CD4-positive, alpha-beta memory T cell (primary cell): ENCODE data around the gene PXDC1. TPM values are rescaled to one million over a fixed set of nuclear protein-coding genes. Genes with fewer than 3 reads are reported as not detected.

Experiments
- CTCF ChIA-PET: fragments of 350-600 bp; sonication (Branson Sonifier 250); formaldehyde crosslinking; loops from one replicate; lab custom pipeline; 2021; ENCODE audit warnings: inconsistent platforms; ENCODE audit not compliant: partially characterized antibody; lab: Charles Lee
- POLR2A ChIA-PET: fragments of 350-600 bp; sonication (Branson Sonifier 250); formaldehyde crosslinking; loops from one replicate; lab custom pipeline; 2021; ENCODE audit not compliant: partially characterized antibody; lab: Charles Lee
- DNase-seq, 5 donors: peaks; one replicate each; pipeline versions ENCODE4 v3.0.0 to v3.0.0-alpha.2; 2020 to 2022; ENCODE audit warnings: mixed read lengths in 1 of 5
- H3K27ac ChIP-seq: one replicate; pipeline ENCODE4 v1.7.0; 2013; ENCODE audit warnings: low read depth, low read length
- H3K27me3 ChIP-seq: 2 replicates; pipeline ENCODE4 v1.7.0; 2013; ENCODE audit warnings: mild to moderate bottlenecking, low read length, moderate library complexity; ENCODE audit not compliant: insufficient read depth
- H3K36me3 ChIP-seq: 2 replicates; pipeline ENCODE4 v1.7.0; 2013; ENCODE audit warnings: mild to moderate bottlenecking, low read length, moderate library complexity; ENCODE audit not compliant: insufficient read depth
- H3K4me1 ChIP-seq: 2 replicates; pipeline ENCODE4 v1.7.0; 2013; ENCODE audit warnings: mild to moderate bottlenecking, low read length, moderate library complexity; ENCODE audit not compliant: insufficient read depth
- H3K4me3 ChIP-seq, 2 donors: one replicate each; pipeline ENCODE4 v1.7.0; 2013; ENCODE audit warnings: low read length in 2 of 2, mild to moderate bottlenecking in 1 of 2
- H3K9me3 ChIP-seq, 2 donors: one replicate each; pipeline ENCODE4 v1.7.0; 2013; ENCODE audit warnings: low read length in 2 of 2, control low read depth in 1 of 2; ENCODE audit not compliant: control insufficient read depth in 1 of 2
- H3K27ac Mint-ChIP-seq, 7 donors: one replicate each; pipeline ENCODE4 v1.8.0; 2020 to 2021; ENCODE audit warnings: mixed read lengths in 7 of 7, mild to moderate bottlenecking in 6 of 7, inconsistent platforms in 3 of 7, moderate library complexity in 3 of 7
- H3K27me3 Mint-ChIP-seq, 2 donors: one replicate each; pipeline ENCODE4 v1.8.0; 2020 to 2021; ENCODE audit warnings: mixed read lengths in 2 of 2
- H3K36me3 Mint-ChIP-seq, 2 donors: one replicate each; pipeline ENCODE4 v1.8.0; 2020 to 2021; ENCODE audit warnings: mixed read lengths in 2 of 2, inconsistent platforms in 1 of 2, mild to moderate bottlenecking in 1 of 2
- H3K4me1 Mint-ChIP-seq, 4 donors: one replicate each; pipeline ENCODE4 v1.8.0; 2020 to 2021; ENCODE audit warnings: mixed read lengths in 4 of 4, mild to moderate bottlenecking in 1 of 4
- H3K4me3 Mint-ChIP-seq, 8 donors: one replicate each; pipeline ENCODE4 v1.8.0; 2020 to 2021; ENCODE audit warnings: mixed read lengths in 8 of 8, mild to moderate bottlenecking in 7 of 8, moderate library complexity in 6 of 8, inconsistent platforms in 3 of 8
- H3K9me3 Mint-ChIP-seq, 8 donors: one replicate each; pipeline ENCODE4 v1.8.0; 2020 to 2021; ENCODE audit warnings: mixed read lengths in 8 of 8, mild to moderate bottlenecking in 5 of 8, inconsistent platforms in 3 of 8, moderate library complexity in 1 of 8
- intact Hi-C: fragments of 100-400 bp; cut with micrococcal nuclease; formaldehyde crosslinking; loops from one replicate; pipeline ENCODE4 v1.15.1; 2023
- polyA plus RNA-seq, 2 donors: library from polyadenylated mRNA; unstranded; fragments of 300-500 nt; fragmentation: Illumina TruSeq; gene quantifications; one replicate each; pipeline ENCODE4 v1.2.3, GENCODE V29; 2021
- total RNA-seq, 2 experiments: library from RNA; stranded (reverse); gene quantifications; one replicate each; pipeline ENCODE4 v1.2.3, GENCODE V29; 2021

PXDC1 gene
- total and polyA plus RNA-seq, 4 experiments from 2014 or later = 0.50 to 0.52 TPM; not detected in 2

- Mint-ChIP-seq H3K27ac (no peak overlapping the region), H3K4me1 (peaks cover 2 to 7% (median 3%) of the 10 kb centered on the region in 4 donors), H3K4me3 (no peak overlapping the region), H3K27me3 (peaks cover 3 to 5% of the 10 kb centered on the region in 2 donors), H3K9me3 (peaks cover 0 to 4% (median 0%) of the 10 kb centered on the region in 8 donors), H3K36me3 (no peaks in the 10 kb centered on the region)
- POLR2A ChIA-PET = no interaction called here
- CTCF ChIA-PET = no interaction called here
- Histone ChIP-seq H3K4me3 (no peak overlapping the region), H3K36me3 (no peaks in the 10 kb centered on the region), H3K9me3 (no peaks in the 10 kb centered on the region), H3K4me1 (peaks cover 6% of the 10 kb centered on the region), H3K27ac (no peak overlapping the region), H3K27me3 (no peaks in the 10 kb centered on the region)
- no peak for DNase-seq
- intact Hi-C loops = no loop called here
Measured at GRCh38 chr6:3737149-3737830, 14.2 kb downstream of the PXDC1 start.

DNA sequence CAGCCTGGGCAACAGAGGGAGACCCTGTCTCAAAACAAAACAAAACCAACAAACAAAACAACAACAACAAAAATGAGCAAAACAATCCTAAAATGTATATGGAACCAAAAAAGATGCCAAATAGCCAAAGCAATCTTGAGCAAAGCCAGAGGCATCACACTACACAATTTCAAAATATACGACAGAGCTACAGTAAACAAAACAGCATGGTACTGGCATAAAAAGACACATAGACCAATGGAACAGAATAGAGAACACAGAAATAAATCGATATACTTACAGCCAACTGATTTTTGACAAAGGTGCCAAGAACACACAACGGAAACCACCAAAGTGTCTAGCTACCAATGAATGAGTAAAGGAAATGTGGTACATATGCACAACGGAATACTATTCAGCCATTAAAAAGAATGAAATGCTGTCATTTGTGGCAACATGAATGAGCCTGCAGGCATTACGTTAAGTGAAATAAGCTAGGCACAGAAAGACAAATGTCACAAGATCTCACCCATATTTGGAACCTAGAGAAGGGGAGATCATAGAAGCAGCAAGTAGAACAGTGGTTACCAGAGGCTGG lies 16.4 kb downstream of the PXDC1 start:
- POLR2A ChIA-PET = no interaction called here
- Mint-ChIP-seq H3K27ac (no peak overlapping the region), H3K4me1 (peaks cover 0 to 4% (median 2%) of the 10 kb centered on the region in 4 donors), H3K9me3 (peaks cover 0 to 4% (median 0%) of the 10 kb centered on the region in 8 donors), H3K36me3 (no peaks in the 10 kb centered on the region), H3K4me3 (no peak overlapping the region), H3K27me3 (peaks cover 3 to 7% of the 10 kb centered on the region in 2 donors)
- H3K36me3 ChIP-seq = no peaks in the 10 kb centered on the region
- CTCF ChIA-PET = interaction anchor here (0.6 to 10.4 kb wide), 7 partner anchors 9 to 609 kb away, joined by 3 to 242 read pairs (median 5); no protein-coding TSS in a partner anchor
- intact Hi-C loops = no loop called here
- H3K27me3 ChIP-seq = no peaks in the 10 kb centered on the region
- DNase-seq = no peak
- H3K4me3 ChIP-seq = no peak overlapping the region
- no peak overlapping the region for H3K27ac ChIP-seq
- H3K9me3 ChIP-seq = no peaks in the 10 kb centered on the region
- H3K4me1 ChIP-seq = peaks cover 3% of the 10 kb centered on the region

DNA sequence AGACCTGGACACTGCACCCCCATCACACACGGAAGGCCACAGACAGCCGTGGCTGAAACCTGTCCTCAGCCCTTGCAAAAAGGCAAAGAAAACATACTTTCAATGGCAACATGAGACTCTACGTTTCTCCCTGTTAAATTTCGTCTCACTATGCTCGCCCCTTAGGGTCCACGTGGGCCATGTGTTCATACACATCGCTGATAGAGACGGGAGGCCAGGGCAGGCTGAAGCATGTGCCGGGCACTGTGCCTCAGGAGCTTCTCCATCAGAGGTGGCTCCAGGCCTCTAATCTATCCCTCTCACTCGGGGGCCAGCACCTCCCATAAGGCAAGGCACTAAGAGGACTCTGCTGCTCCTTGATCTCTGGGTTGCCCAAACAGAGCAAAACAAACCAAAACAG lies 17.5 kb downstream of the PXDC1 start:
- H3K36me3 ChIP-seq = no peaks in the 10 kb centered on the region
- no peak overlapping the region for H3K27ac ChIP-seq
- Mint-ChIP-seq H3K27ac (no peak overlapping the region), H3K36me3 (no peaks in the 10 kb centered on the region), H3K27me3 (peaks cover 3 to 7% of the 10 kb centered on the region in 2 donors), H3K4me3 (no peak overlapping the region), H3K9me3 (peaks cover 0 to 4% (median 0%) of the 10 kb centered on the region in 8 donors), H3K4me1 (peaks cover 0 to 4% (median 2%) of the 10 kb centered on the region in 4 donors)
- H3K27me3 ChIP-seq = no peaks in the 10 kb centered on the region
- H3K4me1 ChIP-seq = peaks cover 3% of the 10 kb centered on the region
- intact Hi-C loops = loop anchor here (5.0 kb wide), 2 partner anchors 277 to 667 kb away; partner anchors contain the start of genes RIPK1 and SLC22A23
- no peak for DNase-seq
- ChIA-PET POLR2A (no interaction called here), CTCF (interaction anchor here (1.2 to 10.4 kb wide), 5 partner anchors 199 to 609 kb away, joined by 3 to 242 read pairs (median 7); no protein-coding TSS in a partner anchor)
- H3K9me3 ChIP-seq = no peaks in the 10 kb centered on the region
- no peak overlapping the region for H3K4me3 ChIP-seq

DNA sequence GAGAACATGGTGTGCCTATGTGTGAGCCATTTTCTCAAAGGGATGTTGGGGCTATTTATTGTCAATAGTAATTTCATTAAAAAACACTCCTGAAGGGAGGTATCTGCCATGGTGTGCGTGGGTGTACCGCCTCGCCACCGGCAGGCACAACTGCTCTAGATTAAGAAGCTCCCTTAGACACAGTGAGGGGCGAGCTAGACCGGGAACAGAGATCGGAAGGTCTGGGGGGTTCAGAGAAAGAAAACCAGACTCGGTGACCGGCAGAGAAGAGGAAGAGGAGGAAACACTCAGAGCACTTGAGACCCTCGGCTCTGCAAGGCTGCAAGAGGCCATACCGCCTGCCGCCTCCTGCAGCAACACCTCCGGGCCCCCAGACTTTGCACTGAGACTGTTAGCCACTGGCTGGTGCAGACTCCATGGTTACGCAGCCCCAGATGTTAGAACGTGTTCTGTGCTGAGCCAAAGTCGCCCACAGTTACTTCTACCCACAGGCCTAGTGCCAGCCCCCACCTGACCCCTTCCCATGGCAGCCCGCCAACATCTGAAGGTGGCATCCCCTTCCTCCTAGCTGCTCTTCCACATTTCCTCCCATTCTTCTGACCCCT lies 18.1 kb downstream of the PXDC1 start:
- Mint-ChIP-seq H3K4me1 (peaks cover 0 to 4% (median 2%) of the 10 kb centered on the region in 4 donors), H3K27me3 (peaks cover 3 to 7% of the 10 kb centered on the region in 2 donors), H3K36me3 (no peaks in the 10 kb centered on the region), H3K9me3 (peaks cover 0 to 4% (median 0%) of the 10 kb centered on the region in 8 donors), H3K4me3 (no peak overlapping the region), H3K27ac (no peak overlapping the region)
- H3K27ac ChIP-seq = no peak overlapping the region
- no peak for DNase-seq
- intact Hi-C loops = loop anchor here (5.0 kb wide), 2 partner anchors 276 to 666 kb away; partner anchors contain the start of genes RIPK1 and SLC22A23
- H3K27me3 ChIP-seq = no peaks in the 10 kb centered on the region
- H3K4me3 ChIP-seq = no peak overlapping the region
- no peaks in the 10 kb centered on the region for H3K36me3 ChIP-seq
- H3K9me3 ChIP-seq = no peaks in the 10 kb centered on the region
- peaks cover 3% of the 10 kb centered on the region for H3K4me1 ChIP-seq
- ChIA-PET POLR2A (interaction anchor here (1.5 kb wide), 1 partner anchor 454 kb away, joined by 5 read pairs; no protein-coding TSS in a partner anchor), CTCF (interaction anchor here (0.7 to 10.4 kb wide), 16 partner anchors 8 to 609 kb away, joined by 3 to 242 read pairs (median 5); partner anchors contain the start of gene TUBB2A)

- POLR2A ChIA-PET = interaction anchor here (1.5 kb wide), 1 partner anchor 453 kb away, joined by 5 read pairs; no protein-coding TSS in a partner anchor
- Mint-ChIP-seq H3K27me3 (peaks cover 3 to 5% of the 10 kb centered on the region in 2 donors), H3K36me3 (no peaks in the 10 kb centered on the region), H3K9me3 (peaks cover 0 to 4% (median 0%) of the 10 kb centered on the region in 8 donors), H3K4me3 (peak overlapping the region in 1 of 8 donors; percentile 22), H3K4me1 (peaks cover 0 to 4% (median 2%) of the 10 kb centered on the region in 4 donors), H3K27ac (peak overlapping the region in 1 of 7 donors; percentile 55)
- Histone ChIP-seq H3K4me1 (peaks cover 3% of the 10 kb centered on the region), H3K27ac (no peak overlapping the region), H3K4me3 (no peak overlapping the region), H3K27me3 (no peaks in the 10 kb centered on the region), H3K9me3 (no peaks in the 10 kb centered on the region), H3K36me3 (no peaks in the 10 kb centered on the region)
- DNase-seq = peak; percentile 50 to 63 (median 58)
- CTCF ChIA-PET = interaction anchor here (0.9 to 10.4 kb wide), 31 partner anchors 9 to 669 kb away, joined by 3 to 242 read pairs (median 4); partner anchors contain the start of gene TUBB2A
- intact Hi-C loops = loop anchor here (1.0 to 5.0 kb wide), 5 partner anchors 275 to 665 kb away; partner anchors contain the start of genes RIPK1 and SLC22A23
Measured at GRCh38 chr6:3732345-3733141, 19.0 kb downstream of the PXDC1 start.

DNA sequence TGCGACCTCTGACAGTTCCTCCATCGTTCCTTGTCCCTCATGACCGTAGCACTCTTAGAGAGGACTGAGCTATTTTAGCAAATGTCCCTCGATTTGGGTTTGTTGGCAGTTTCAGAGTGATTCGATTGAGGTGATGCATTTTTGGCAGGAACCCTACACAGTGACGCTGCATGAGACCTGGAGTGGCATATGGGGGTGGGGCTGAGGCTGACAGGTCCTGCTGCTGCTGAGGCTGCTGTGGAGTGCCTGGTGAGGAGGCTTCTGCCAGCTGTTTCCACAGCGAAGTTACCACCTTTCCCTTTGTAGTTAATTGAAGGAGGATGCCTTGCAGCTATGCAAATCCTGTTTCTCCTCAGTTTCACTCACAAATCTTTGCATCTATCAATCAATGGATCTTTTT lies 19.8 kb downstream of the PXDC1 start:
- Histone ChIP-seq H3K27ac (no peak overlapping the region), H3K9me3 (no peaks in the 10 kb centered on the region), H3K4me1 (peaks cover 3% of the 10 kb centered on the region), H3K4me3 (no peak overlapping the region), H3K36me3 (no peaks in the 10 kb centered on the region), H3K27me3 (no peaks in the 10 kb centered on the region)
- DNase-seq = no peak
- ChIA-PET POLR2A (interaction anchor here (1.1 kb wide), 1 partner anchor 452 kb away, joined by 4 read pairs; no protein-coding TSS in a partner anchor), CTCF (interaction anchor here (0.9 to 10.4 kb wide), 22 partner anchors 8 to 668 kb away, joined by 3 to 242 read pairs (median 5); no protein-coding TSS in a partner anchor)
- Mint-ChIP-seq H3K9me3 (peaks cover 0 to 4% (median 0%) of the 10 kb centered on the region in 8 donors), H3K27ac (no peak overlapping the region), H3K4me3 (no peak overlapping the region), H3K4me1 (peaks cover 0 to 4% (median 2%) of the 10 kb centered on the region in 4 donors), H3K36me3 (no peaks in the 10 kb centered on the region), H3K27me3 (peaks cover 3 to 5% of the 10 kb centered on the region in 2 donors)
- intact Hi-C loops = loop anchor here (1.0 to 5.0 kb wide), 5 partner anchors 274 to 664 kb away; partner anchors contain the start of genes RIPK1 and SLC22A23
